GM21526 (cell line): Measurements from ENCODE around the gene KY.

Source experiments
- ATAC-seq: cut with Tn5 transposase; IDR thresholded peaks from one replicate; pipeline ENCODE4 v1.9.1; 2021; ENCODE audit warnings: moderate library complexity; ENCODE audit not compliant: unreplicated experiment, low FRiP score

KY gene

DNA sequence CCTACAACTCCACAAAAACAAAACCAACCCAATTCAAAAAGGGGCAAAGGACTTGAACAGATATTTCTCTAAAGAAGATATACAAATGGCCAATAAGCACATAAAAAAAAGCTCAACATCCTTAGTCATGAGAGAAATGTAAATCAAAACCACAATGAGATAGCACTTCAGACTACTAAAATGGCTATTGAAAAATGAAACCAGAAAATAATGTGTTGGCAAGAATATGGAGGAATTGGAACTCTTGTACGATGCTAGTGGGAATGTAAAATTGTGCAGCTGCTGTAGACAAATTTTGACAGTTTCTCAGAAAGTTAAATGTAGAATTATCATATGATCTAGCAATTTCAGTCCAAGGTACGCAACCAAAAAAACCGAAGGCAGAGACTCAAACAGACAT lies 29.0 kb downstream of the KY start:
- ATAC-seq: no peak

DNA sequence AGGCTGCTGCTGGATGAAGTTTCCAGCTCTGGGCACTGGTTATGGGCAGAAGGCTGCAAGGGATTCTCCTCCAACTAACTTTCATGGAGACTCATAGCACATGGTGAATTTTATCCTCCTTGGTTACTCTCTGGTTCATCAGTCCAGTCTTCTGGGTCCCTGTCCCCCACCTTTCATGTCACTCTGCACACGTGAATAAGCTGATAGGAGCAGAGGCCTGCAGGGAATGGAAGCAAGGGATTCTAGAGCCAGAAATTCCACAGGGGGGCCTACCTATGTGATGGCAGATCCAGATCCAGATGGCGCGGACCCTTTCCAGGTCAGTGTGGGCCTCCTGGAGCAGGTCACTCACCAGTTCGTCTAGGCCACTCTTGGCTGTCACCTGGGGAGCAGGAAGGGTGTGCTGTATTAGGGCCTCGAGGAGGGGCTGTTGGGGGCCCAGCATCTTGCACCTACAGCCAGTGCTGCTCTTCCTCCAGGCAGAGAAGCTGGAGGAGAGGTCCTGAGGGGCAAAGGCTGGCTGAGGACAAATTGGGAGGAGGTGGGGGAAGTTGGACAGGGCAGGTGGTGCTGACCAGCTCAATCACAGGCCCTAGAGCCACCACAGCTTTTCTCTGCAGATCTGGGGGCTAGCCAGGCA lies 30.2 kb downstream of the KY start:
- ATAC-seq: no peak

DNA sequence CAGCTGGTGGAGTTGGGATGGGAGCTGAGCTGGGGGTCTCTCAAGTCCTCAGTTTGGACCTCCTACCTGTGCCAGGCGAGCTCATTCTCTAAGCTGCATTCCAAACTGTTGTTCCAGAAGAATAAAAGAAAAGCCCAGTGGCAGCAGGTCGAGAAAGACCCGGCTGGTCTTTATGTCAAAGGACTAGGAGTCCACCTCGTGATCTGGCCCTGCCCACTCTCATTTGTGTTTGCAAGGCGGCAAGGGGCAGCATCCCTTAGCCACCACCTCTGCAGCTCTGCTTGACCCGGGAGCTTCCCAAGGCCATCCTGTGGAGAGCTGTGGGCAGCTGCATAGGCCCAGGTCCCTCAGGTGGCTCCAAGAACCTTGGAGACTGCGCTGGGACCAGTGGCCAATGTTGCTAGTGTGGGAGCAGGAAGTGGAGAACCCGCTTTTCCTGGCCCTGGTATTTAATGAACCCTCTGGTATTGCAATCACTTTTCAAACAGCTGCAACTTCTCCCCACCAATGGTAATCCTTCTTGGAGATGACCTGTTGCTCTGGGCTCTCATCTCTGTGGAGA lies 30.9 kb downstream of the KY start:
- no peak for ATAC-seq

DNA sequence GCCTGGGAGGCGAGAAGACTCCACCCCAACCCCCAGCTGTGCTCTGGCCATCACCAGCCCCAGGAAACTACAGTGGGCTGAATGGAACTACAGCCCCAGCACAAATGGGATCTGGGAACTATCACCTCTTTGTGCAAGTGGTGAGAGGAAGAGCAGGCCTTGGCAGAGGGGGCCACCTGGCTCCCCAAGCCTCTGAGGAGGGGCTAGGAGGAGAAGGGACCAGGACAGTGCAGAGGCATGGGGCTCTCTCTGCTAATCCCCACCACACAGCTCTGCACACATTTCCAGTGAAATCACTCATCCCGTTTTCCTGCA lies 31.6 kb downstream of the KY start:
- no peak for ATAC-seq

DNA sequence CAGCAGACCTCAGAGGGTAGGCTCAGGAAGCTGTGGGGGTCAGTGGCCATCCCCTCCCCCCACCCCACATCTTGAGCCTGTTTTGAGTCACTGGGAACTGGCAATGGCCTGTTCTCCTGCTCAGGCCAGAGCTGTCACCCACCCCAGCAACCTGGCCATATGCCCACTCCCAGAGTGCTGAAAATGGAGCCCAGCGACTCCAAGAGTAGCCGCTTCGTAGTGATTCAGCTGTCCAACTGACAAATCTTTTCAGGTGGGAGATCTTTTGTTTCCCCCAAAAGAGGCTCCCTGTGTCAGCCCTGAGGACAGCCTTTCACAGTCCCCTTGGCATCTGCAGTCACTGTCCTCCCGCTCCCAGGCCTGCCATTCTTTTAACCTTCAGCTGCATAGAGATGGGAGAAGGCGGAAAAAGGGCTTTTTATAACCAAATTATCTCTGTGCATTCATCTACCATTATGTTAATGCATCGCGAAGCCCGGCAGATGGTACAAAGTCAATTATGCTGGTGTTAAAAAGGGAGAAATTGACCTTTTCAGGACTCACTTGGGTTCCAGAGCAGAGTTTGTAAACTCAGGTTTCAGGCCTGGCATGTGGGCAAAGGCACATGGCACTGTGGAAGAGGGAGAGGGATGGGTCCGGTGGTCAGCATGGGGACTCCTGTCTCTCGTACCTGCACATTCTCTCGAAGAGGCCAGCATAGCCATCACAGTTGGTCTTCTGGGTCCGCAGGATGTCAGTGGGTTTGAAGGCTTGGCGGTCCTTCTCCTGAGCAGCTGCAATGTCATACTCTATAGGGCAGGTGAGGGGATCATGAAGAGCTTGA lies 32.1 kb downstream of the KY start:
- ATAC-seq: no peak

DNA sequence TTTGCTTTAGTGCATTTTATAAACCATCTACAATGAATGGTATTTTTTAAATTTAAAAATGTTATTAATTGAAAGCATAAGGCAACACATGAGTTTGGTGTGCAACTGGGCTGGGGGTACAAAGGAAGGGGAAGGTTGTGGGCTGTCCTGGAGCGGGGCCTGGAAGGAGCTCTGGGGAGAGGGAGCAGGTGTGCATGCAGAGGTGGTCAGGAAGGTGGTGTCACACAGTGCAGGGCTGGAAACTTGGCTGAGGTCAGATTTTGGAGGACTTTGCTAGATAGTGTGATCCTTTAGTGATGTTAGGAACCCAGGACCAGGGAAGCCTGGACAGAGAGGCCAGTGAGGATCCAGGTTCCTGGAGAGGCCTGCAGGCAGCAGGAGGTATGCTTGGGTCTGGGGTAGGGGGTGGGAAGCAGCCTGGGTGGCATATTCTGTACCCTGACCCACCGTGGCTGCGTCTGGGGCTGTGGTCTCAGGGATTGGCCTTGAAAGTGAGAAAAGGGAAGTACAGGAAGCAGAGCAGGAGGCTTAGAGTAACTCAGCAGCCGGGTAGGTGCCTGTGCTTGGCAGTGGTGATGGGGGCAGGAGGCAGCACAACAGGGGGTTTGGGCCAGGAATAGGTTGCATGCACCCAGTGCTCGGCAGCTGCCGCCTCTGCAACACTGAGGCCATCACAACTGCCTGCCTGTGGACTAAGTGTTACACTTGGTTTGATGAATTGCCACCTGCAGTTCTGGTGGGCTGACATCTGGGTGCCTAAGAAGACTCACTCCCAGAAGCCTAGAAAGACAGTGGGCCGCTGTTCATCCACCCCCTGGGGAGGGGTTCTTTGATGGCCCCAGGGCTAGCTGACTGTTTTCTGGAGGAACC lies 33.0 kb downstream of the KY start:
- ATAC-seq: no peak

DNA sequence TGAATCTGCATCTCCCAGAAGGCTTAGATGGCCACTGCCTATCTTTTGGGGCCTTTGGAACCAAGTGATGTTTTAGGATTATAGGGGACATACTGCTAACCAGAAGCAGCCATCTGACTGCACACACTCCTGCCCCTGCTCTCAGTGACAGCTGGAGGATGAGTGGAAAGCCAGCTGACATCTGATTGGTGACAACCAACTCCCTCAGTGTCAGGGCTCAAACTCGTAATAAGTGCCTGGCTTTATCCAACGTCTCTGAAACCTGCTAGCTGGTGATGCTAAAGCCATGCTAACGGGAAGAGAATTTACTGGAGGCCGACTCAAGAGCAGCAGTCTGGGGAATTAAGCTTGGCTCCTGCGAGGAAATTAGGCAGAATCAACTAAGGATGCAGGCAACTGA lies 35.1 kb downstream of the KY start:
- ATAC-seq: no peak

DNA sequence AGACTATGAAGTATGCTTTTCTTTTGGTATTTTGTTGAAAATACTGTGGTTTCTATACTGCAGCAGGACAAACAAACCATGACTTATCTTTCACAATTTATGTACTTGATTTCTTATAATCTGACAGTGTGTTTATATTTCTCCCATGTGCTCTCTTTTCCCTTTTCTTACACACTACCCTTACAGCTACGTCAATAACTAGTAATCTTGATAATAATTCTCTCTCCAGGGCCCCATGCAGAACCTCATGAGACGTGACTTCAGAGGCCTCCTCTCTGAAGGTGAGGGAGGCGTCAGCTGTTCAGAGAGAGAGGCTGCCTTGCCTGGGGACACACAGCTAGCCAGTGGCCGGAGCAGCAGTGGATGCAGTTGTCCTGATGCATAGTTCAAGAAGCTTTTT lies 35.9 kb downstream of the KY start:
- no peak for ATAC-seq

DNA sequence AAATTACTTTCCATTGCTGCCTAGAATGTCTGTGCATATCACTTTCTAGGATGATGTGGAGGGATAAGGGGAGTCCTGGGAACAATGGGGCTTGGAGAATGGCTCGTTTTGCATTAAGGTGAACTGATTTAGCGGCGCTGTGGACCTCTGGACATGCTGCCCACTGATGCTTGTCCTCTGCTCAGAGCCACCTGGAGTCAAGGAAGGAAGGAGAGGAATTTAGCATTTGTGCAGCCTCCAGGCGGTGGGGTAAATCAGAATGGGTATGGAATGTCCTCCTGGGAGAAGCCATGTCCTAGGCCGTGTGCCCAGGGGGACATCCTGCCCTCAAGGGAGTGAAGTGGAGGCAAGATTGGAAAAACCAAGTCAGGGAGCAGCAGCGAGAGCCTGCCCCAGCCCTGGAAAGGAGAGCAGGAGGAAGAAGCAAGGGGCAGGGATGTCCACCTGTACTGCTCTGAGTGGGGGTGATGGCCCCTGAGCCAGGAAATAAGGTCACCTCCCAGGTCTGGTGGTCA lies 37.8 kb downstream of the KY start:
- no peak for ATAC-seq

DNA sequence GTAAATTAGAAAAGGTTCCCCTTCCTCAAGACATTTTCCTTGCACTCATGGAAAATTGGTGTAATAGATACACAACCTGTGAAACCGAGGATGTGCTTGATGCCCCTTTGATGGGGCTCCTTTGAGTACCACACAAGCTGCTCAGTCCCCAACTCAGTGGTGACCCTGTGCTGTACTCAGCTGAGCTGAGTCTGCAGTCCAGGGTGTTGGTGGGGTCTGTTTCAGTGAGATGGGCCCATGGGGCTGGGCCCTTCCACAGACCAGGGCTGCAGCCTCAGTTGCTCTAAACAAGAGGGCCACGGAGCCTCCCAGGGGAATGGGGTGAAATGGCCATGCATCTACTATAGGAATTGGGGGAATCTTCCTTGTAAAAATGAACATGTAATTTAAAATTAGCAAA lies 39.3 kb downstream of the KY start:
- ATAC-seq: no peak

DNA sequence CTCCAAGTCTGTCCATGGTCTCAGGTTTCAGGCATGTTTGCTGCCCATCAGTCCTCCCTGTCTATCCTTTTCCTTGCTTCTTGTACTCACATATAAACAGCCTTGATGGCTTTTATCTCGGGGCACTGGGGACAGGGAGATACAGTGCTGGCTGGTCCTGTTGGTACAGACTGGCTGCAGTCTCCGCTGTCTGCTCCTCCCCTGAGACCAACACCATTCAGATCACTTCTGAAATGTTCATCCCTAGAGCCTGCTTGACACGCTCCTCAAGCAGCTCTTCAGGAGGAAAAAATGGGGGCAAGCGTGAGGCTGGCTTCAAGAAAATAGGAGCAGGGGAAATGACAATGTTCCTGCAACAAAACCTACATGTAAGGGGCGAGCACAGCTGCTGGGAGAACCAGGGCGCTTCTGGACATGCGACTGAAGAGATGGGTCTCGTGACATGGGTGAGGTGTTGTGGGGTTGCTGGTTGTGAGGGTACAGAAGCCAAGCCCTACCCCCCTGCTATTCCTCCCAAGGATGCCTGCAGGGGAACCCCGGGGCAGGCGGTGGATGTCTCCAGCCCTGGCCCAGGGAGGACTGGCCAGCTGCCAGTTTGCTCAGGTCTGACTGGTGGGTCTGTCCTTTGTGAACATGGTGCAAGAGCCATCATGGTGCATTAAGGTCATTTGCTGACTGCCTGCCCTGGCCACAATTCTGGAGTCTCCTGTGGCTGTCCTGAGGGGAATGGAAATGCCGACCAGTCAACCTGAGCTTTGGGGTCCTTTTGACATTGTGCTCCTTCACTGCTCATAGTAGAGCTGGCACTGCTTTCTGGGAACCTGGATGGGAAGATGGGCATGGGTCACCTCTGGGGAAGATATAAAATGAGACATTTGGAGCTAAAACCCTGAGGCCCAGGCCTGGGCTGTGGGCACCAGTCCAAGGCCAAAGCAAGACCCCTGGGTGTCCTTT lies 40.1 kb downstream of the KY start:
- ATAC-seq: no peak

DNA sequence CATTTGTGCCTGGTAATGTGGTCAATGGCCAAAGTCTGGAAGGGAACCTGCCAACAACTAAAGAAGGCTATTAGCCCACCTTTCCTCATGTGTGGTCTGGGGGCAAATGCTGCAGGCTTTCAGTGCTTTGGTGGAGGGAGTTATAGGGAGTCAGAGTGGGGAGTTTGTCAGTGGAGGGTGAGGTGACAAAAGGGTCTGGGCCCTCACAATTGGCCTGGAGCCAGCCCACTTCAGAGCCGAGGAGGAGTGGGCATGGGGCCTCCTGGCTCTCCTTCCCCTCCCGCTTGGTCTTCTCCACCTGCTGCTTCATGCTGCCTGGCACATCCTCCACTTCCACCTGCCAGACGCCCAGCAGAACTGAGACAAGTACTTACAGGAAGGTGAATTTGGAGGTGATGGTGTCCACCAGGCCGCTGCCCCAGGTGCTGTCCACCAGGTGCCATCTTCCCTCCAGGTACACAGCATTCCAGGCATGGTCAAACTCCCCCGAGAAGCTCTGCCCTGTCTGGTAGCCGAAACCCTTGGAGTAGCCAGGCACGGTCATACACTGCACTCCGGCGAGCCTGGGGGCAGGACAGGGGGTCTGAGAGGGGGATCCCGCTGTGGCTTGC lies 40.9 kb downstream of the KY start:
- no peak for ATAC-seq

DNA sequence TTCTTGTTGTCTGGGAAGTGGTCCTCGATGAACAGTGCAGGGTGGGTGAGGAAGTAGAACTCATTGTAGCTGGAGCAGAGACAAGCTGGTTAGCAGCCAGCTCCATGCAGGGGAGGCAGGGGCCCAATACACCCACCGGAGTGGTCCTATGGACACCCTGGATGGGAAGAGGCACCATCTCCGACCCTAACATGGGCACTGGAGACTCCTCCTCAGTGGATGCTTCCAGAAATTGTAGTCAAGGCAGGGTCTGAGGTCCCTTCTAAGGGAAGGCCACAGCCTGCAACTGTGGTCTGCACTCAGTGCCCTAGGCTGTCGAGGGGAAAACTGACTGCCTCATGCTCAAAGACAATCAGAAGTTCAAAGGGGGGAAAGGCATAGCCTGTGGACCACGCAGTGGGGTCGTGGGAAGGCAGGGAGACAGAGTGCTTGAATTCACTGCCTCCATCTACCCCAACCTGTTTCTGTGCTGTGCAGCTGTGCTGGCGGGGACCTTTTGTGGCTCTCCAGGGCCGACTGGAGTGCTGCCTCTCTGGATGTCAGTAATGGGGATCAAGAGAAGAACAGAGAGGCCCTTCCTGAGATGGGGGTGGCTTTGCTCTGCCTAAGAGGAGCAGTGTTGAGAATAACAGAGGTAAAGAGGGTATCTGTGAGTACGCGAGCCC lies 41.9 kb downstream of the KY start:
- no peak for ATAC-seq

DNA sequence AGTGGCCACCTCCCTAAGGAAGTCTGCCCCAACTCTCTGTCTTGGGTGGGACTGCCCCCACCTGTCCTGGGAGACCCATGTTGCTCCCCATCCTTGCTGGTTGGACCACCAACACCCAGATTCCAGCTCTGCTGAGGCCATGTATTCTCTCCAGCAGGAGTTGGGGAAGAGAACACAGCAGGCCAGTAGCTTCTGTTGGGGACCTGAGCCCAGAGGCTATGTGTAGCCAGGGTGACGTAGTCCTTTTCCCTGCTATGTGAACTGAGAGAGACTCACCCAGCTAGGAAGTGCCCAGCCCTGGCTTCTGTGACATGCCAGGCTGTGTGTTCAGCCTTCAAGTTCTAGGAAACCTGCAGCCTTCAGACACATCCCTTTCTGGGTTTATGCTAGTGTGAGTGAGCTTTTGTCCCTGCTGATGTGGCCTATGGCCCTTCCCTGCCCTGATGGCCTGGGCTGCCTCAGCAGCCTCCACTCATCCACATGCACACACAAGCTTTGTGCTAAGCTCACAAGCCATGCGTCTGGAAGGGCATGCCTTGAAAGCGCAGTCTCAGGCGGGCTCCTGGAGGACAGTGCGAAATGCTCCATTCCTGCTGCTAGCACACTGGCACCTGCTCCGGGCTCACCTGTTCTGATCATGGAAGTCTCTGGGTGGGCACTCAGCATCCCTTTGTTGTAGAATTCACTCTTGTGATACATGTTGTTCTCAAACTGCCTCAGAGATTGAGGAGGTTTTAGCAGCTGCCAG lies 42.6 kb downstream of the KY start:
- ATAC-seq: no peak

DNA sequence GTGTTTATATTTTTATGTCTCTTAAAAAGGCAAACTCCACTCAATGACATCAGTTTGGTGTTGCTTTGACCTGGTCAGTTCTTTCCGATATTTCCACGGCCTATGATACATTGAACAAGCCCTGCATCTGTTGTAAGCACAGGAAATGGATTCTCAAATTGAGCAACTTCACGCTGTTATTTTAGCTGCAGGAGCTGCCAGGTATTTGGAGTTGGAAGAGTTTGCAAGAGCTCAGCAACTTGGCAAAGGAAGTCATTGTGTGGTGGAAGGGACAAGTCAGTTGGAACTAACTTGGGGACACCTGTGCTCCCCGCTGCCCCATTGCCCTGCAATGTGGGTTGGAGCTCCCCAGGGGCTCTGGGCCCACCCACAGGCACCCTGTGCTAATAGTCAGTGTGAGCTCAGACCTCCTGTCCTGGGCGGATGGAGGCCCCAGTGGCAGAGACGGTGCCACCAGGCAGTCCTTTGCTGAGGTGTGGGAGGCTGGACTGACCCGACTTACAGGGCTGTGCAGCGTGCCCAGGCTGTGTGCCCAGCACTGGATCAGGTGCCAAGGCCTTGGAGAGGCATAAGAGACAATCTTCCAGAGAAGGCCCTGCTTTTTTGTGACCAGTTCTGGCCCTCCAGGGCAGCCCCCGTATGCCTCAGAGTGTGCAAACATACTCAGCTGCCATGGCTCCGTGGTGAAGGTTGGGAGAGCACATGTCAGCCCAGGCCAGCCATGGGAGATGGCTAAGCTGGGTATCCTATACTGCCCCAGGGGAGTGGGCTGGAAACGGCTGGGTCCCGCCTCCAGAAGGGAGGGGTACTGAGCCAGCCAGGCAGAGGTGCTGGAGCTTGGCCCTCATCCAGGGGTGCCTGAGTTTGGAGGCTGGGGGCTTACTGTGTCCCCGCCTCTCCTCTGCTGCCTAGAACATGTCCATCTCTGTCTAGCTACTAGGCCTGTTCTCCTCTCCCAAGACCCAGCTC lies 43.5 kb downstream of the KY start:
- no peak for ATAC-seq

DNA sequence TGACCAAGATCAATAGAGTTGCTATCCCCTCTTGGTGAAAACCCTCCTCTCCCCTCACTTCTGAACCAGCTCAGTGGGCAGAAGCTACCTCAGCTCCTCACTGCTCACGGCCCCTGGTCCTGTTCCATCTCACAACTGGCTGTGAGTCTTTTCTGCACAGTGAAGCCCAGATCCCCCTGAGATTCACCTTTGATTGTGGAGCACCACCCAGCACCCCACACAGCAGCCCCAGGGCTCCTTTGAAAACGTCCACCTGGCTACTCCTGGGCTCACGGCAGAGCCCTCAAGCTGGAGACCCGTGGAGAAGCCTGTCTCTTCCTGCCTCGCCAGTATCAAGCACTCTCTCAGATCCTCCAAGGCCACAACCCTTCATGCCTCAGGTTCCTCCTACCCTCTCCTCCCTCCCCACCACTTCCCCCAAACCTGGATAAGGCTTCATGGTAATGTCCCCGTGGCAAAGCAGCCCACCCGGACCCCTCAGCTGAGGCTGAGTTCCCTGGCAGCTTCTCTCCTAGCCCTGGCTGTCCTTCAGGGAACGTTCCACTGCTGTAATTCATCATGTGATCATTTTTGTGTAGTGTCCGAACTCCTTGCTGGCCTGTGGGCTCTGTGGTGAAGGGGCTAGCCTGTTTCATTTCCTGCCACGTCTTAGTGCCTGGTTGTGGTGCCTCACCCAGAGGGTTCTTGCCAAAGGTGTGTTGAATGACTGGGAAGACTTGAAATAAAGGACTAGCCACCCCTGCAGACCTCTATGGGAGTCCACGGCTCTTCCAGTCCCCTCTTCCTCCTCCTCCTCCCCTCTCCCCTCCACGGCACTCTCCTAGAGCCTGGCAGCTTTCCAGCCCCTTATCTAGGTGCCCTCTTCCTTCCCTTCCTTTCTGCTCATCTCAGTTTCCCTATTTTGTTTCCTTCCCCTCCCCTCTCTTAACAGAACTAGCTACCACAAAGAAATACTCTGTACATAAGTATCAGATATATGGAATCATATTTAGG lies 44.5 kb downstream of the KY start:
- ATAC-seq: no peak
